CD4-positive, alpha-beta memory T cell (primary cell): ENCODE measurements around the gene CDC25C. TPM values are rescaled to one million over a fixed set of nuclear protein-coding genes. Genes with fewer than 3 reads are reported as not detected.
"Not testable (repeated sequence)": the region's sequence is repeated elsewhere in the genome, so short reads cannot be mapped to it uniquely, and the experiment has no call there.

ENCODE experiments used
- CTCF ChIA-PET: fragments of 350-600 bp; sonication (Branson Sonifier 250); formaldehyde crosslinking; loops from one replicate; lab custom pipeline; 2021; ENCODE audit warnings: inconsistent platforms; ENCODE audit not compliant: partially characterized antibody; lab: Charles Lee
- POLR2A ChIA-PET: fragments of 350-600 bp; sonication (Branson Sonifier 250); formaldehyde crosslinking; loops from one replicate; lab custom pipeline; 2021; ENCODE audit not compliant: partially characterized antibody; lab: Charles Lee
- DNase-seq, 5 donors: peaks; one replicate each; pipeline versions ENCODE4 v3.0.0 to v3.0.0-alpha.2; 2020 to 2022; ENCODE audit warnings: mixed read lengths in 1 of 5
- H3K27ac ChIP-seq: one replicate; pipeline ENCODE4 v1.7.0; 2013; ENCODE audit warnings: low read depth, low read length
- H3K27me3 ChIP-seq: 2 replicates; pipeline ENCODE4 v1.7.0; 2013; ENCODE audit warnings: mild to moderate bottlenecking, low read length, moderate library complexity; ENCODE audit not compliant: insufficient read depth
- H3K36me3 ChIP-seq: 2 replicates; pipeline ENCODE4 v1.7.0; 2013; ENCODE audit warnings: mild to moderate bottlenecking, low read length, moderate library complexity; ENCODE audit not compliant: insufficient read depth
- H3K4me1 ChIP-seq: 2 replicates; pipeline ENCODE4 v1.7.0; 2013; ENCODE audit warnings: mild to moderate bottlenecking, low read length, moderate library complexity; ENCODE audit not compliant: insufficient read depth
- H3K4me3 ChIP-seq, 2 donors: one replicate each; pipeline ENCODE4 v1.7.0; 2013; ENCODE audit warnings: low read length in 2 of 2, mild to moderate bottlenecking in 1 of 2
- H3K9me3 ChIP-seq, 2 donors: one replicate each; pipeline ENCODE4 v1.7.0; 2013; ENCODE audit warnings: low read length in 2 of 2, control low read depth in 1 of 2; ENCODE audit not compliant: control insufficient read depth in 1 of 2
- H3K27ac Mint-ChIP-seq, 7 donors: one replicate each; pipeline ENCODE4 v1.8.0; 2020 to 2021; ENCODE audit warnings: mixed read lengths in 7 of 7, mild to moderate bottlenecking in 6 of 7, inconsistent platforms in 3 of 7, moderate library complexity in 3 of 7
- H3K27me3 Mint-ChIP-seq, 2 donors: one replicate each; pipeline ENCODE4 v1.8.0; 2020 to 2021; ENCODE audit warnings: mixed read lengths in 2 of 2
- H3K36me3 Mint-ChIP-seq, 2 donors: one replicate each; pipeline ENCODE4 v1.8.0; 2020 to 2021; ENCODE audit warnings: mixed read lengths in 2 of 2, inconsistent platforms in 1 of 2, mild to moderate bottlenecking in 1 of 2
- H3K4me1 Mint-ChIP-seq, 4 donors: one replicate each; pipeline ENCODE4 v1.8.0; 2020 to 2021; ENCODE audit warnings: mixed read lengths in 4 of 4, mild to moderate bottlenecking in 1 of 4
- H3K4me3 Mint-ChIP-seq, 8 donors: one replicate each; pipeline ENCODE4 v1.8.0; 2020 to 2021; ENCODE audit warnings: mixed read lengths in 8 of 8, mild to moderate bottlenecking in 7 of 8, moderate library complexity in 6 of 8, inconsistent platforms in 3 of 8
- H3K9me3 Mint-ChIP-seq, 8 donors: one replicate each; pipeline ENCODE4 v1.8.0; 2020 to 2021; ENCODE audit warnings: mixed read lengths in 8 of 8, mild to moderate bottlenecking in 5 of 8, inconsistent platforms in 3 of 8, moderate library complexity in 1 of 8
- intact Hi-C: fragments of 100-400 bp; cut with micrococcal nuclease; formaldehyde crosslinking; loops from one replicate; pipeline ENCODE4 v1.15.1; 2023
- polyA plus RNA-seq, 2 donors: library from polyadenylated mRNA; unstranded; fragments of 300-500 nt; fragmentation: Illumina TruSeq; gene quantifications; one replicate each; pipeline ENCODE4 v1.2.3, GENCODE V29; 2021
- total RNA-seq, 2 experiments: library from RNA; stranded (reverse); gene quantifications; one replicate each; pipeline ENCODE4 v1.2.3, GENCODE V29; 2021

CDC25C gene
- total and polyA plus RNA-seq, 4 experiments from 2014 or later: not detected

DNA sequence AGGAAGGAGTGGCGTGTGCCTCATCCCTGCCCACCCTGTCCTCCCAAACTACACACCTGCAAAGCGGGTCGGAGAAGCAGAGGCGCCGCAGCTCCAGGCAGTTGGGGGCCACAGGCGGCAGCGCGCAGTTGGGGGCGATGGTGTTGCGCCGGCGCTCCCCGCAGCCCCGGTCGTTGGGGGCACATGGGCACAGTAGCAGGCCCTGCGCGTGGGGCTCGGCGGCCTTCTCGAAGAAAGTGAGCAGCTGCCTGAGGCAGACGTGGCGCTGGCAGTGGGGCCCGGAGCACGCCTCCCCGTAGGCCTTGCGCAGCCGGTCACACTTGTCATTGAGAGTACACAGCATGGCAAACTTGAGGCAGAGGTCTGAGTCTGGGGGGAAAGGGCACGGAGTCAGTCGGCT lies 74.0 kb downstream of the CDC25C start:
- Mint-ChIP-seq H3K4me1 (no peaks in the 10 kb centered on the region), H3K27me3 (peaks cover 0 to 3% of the 10 kb centered on the region in 2 donors), H3K27ac (no peak overlapping the region), H3K4me3 (no peak overlapping the region), H3K9me3 (no peaks in the 10 kb centered on the region), H3K36me3 (no peaks in the 10 kb centered on the region)
- H3K27ac ChIP-seq: no peak overlapping the region
- DNase-seq: no peak
- no peak overlapping the region for H3K4me3 ChIP-seq
- intact Hi-C loops: no loop called here
- no peaks in the 10 kb centered on the region for H3K4me1 ChIP-seq
- no peaks in the 10 kb centered on the region for H3K36me3 ChIP-seq
- CTCF ChIA-PET: no interaction called here
- POLR2A ChIA-PET: no interaction called here
- H3K9me3 ChIP-seq: no peaks in the 10 kb centered on the region
- H3K27me3 ChIP-seq: no peaks in the 10 kb centered on the region

DNA sequence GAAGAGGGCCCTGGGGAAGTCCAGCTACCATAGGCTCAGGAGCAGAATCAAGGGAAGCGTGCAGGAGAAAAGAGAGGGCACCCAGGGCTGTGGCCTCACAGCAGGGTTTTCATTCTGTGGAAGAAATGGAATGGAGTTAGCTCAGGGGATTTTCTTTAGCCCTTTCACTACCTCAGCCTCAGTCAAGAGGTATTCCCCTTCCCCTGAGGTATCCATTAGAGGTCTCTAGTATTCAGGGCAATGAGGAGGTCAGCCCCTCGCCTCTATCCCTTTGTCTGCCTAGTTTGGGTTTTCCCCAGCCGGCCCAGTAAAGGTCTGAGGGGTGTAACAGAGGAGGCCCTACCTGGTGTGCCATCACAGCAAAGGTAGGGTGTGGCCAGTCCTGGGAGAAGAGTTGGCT lies 78.7 kb downstream of the CDC25C start:
- no peaks in the 10 kb centered on the region for H3K9me3 ChIP-seq
- no peak for DNase-seq
- intact Hi-C loops: no loop called here
- H3K9me3 Mint-ChIP-seq: no peaks in the 10 kb centered on the region
- H3K36me3 ChIP-seq: no peaks in the 10 kb centered on the region
- POLR2A ChIA-PET: no interaction called here
- no peaks in the 10 kb centered on the region for H3K36me3 Mint-ChIP-seq
- no peaks in the 10 kb centered on the region for H3K27me3 ChIP-seq
- no peak overlapping the region for H3K27ac ChIP-seq
- H3K4me1 Mint-ChIP-seq: no peaks in the 10 kb centered on the region
- H3K4me3 ChIP-seq: no peak overlapping the region
- no peak overlapping the region for H3K4me3 Mint-ChIP-seq
- H3K27me3 Mint-ChIP-seq: peaks cover 2 to 5% of the 10 kb centered on the region in 2 donors
- H3K4me1 ChIP-seq: no peaks in the 10 kb centered on the region
- no peak overlapping the region for H3K27ac Mint-ChIP-seq
- CTCF ChIA-PET: no interaction called here

DNA sequence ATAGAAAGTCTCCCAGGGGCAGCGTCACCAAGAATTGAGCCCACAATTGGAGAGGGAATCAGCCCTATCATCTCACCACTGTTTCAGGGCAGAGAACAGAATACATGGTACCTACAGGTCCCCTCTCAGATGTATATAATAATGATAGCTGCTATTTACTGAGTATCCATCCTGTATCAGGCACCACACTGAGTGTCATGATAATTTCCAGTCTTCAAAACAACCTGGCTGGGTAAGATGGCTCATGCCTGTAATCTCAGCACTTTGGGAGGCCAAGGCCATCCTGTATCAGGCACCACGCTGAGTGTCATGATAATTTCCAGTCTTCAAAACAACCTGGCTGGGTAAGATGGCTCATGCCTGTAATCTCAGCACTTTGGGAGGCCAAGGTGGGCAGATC lies 83.8 kb downstream of the CDC25C start:
- H3K4me1 Mint-ChIP-seq, POLR2A ChIA-PET, H3K27me3 ChIP-seq, H3K36me3 ChIP-seq, H3K4me3 Mint-ChIP-seq, H3K9me3 ChIP-seq, intact Hi-C loops, H3K27ac ChIP-seq, H3K36me3 Mint-ChIP-seq, H3K4me1 ChIP-seq, H3K4me3 ChIP-seq, H3K27ac Mint-ChIP-seq, CTCF ChIA-PET, H3K9me3 Mint-ChIP-seq, DNase-seq: not testable (repeated sequence)
- H3K27me3 Mint-ChIP-seq: peaks cover 11 to 16% of the 10 kb centered on the region in 2 donors

DNA sequence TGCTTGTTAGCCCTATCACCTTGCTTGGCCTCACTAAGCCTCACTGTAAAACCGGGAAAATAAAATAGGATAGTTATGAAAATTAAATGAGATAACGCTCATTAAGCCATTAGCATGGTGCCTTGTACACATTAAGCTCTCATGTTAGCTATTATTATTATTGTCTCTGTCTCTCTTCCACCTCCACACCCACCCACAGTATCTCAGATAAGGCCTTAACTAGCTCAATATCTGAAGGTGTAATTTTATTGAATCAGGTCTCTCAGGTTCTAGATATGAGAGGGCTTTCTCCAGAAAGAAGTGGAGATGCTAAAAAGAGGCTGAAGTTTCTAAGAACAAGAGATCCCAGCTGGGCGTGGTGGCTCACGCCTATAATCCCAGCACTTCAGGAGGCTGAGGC lies 84.8 kb downstream of the CDC25C start:
- H3K27me3 ChIP-seq: peaks cover 8% of the 10 kb centered on the region
- H3K27me3 Mint-ChIP-seq: peaks cover 14 to 19% of the 10 kb centered on the region in 2 donors
- peaks cover 6% of the 10 kb centered on the region for H3K4me1 ChIP-seq
- H3K9me3 ChIP-seq: no peaks in the 10 kb centered on the region
- H3K27ac Mint-ChIP-seq: no peak overlapping the region
- POLR2A ChIA-PET: no interaction called here
- no peak overlapping the region for H3K4me3 Mint-ChIP-seq
- no peaks in the 10 kb centered on the region for H3K36me3 ChIP-seq
- H3K27ac ChIP-seq: no peak overlapping the region
- intact Hi-C loops: no loop called here
- no peak for DNase-seq
- no peaks in the 10 kb centered on the region for H3K9me3 Mint-ChIP-seq
- peaks cover 0 to 5% (median 2%) of the 10 kb centered on the region in 4 donors for H3K4me1 Mint-ChIP-seq
- H3K4me3 ChIP-seq: no peak overlapping the region
- CTCF ChIA-PET: no interaction called here
- H3K36me3 Mint-ChIP-seq: no peaks in the 10 kb centered on the region

DNA sequence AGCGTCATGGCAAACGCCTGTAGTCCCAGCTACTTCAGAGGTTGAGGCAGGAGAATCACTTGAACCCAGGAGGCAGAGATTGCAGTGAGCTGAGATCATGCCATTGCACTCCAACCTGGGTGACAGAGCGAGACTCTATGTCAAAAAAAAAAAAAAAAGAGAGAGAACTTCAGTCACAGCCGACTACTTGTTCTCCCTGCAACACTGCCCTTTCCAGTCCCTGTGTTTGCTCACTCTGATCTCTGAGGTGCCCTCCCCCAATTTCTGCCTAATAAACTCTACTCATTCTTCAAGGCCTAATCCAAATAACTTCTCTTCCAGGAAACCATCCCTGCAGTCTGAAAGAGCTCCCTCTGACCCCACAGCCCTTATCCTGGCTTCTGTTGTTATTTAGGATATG lies 85.3 kb downstream of the CDC25C start:
- Histone ChIP-seq H3K4me3 (no peak overlapping the region), H3K36me3 (no peaks in the 10 kb centered on the region), H3K27ac (no peak overlapping the region), H3K27me3 (peaks cover 13% of the 10 kb centered on the region), H3K9me3 (no peaks in the 10 kb centered on the region), H3K4me1 (peaks cover 11% of the 10 kb centered on the region)
- CTCF ChIA-PET: interaction anchor here (1.1 kb wide), 1 partner anchor 15 kb away, joined by 3 read pairs; no protein-coding TSS in a partner anchor
- POLR2A ChIA-PET: no interaction called here
- Mint-ChIP-seq H3K27ac (no peak overlapping the region), H3K36me3 (no peaks in the 10 kb centered on the region), H3K27me3 (peaks cover 16 to 22% of the 10 kb centered on the region in 2 donors), H3K9me3 (no peaks in the 10 kb centered on the region), H3K4me3 (no peak overlapping the region), H3K4me1 (peaks cover 2 to 10% (median 5%) of the 10 kb centered on the region in 4 donors)
- no peak for DNase-seq
- intact Hi-C loops: no loop called here

DNA sequence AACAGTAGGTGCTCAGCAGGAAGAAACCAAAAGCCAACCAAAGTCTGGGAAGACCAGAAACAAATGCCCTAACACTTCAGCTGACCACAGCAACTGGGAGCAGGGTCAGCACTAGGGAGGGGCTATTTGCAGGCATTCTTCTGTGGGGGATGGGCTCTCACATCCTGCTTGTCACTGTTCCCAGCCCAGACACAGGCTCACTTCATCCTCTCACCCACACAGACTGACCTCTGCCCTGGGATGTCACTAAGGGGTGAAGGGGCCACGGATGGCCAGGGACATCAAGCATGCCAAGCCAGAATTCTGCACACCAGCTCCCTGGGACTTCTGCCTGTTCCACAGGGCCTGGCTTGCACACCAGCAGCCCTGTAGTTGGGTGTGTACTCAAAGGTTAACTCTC lies 85.9 kb downstream of the CDC25C start:
- Mint-ChIP-seq H3K4me3 (no peak overlapping the region), H3K4me1 (peaks cover 7 to 16% (median 11%) of the 10 kb centered on the region in 4 donors), H3K36me3 (no peaks in the 10 kb centered on the region), H3K27ac (no peak overlapping the region), H3K9me3 (no peaks in the 10 kb centered on the region), H3K27me3 (peaks cover 22 to 29% of the 10 kb centered on the region in 2 donors)
- H3K27ac ChIP-seq: no peak overlapping the region
- H3K9me3 ChIP-seq: no peaks in the 10 kb centered on the region
- DNase-seq: no peak
- peaks cover 13% of the 10 kb centered on the region for H3K4me1 ChIP-seq
- H3K4me3 ChIP-seq: no peak overlapping the region
- intact Hi-C loops: no loop called here
- ChIA-PET POLR2A (no interaction called here), CTCF (interaction anchor here (1.1 kb wide), 1 partner anchor 14 kb away, joined by 3 read pairs; no protein-coding TSS in a partner anchor)
- H3K36me3 ChIP-seq: no peaks in the 10 kb centered on the region
- peaks cover 19% of the 10 kb centered on the region for H3K27me3 ChIP-seq

DNA sequence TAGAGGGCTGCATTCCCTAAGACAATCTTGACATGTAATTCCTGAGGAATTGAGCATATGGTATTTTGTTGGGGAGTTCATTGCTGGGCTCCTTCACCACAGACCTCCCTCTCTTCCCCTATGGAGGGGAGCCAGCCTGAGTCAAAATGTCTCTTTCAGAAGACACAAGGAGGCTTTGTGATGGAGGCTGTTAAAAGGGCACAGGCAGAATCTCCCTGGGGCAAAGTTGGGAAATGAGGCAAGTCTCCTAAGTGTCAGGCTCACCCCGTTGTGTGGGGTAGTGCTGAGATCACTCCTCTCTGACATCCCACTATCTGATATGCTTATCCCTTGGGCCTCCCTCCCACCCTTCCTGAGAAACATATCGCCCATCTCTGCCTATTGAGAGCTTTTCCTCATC lies 87.8 kb downstream of the CDC25C start:
- peaks cover 14% of the 10 kb centered on the region for H3K4me1 ChIP-seq
- DNase-seq: no peak
- no peaks in the 10 kb centered on the region for H3K9me3 ChIP-seq
- POLR2A ChIA-PET: no interaction called here
- Mint-ChIP-seq H3K4me1 (peaks cover 10 to 19% (median 14%) of the 10 kb centered on the region in 4 donors), H3K27ac (peak overlapping the region in 1 of 7 donors; percentile 66), H3K36me3 (no peaks in the 10 kb centered on the region), H3K9me3 (no peaks in the 10 kb centered on the region), H3K27me3 (peaks cover 33 to 41% of the 10 kb centered on the region in 2 donors), H3K4me3 (no peak overlapping the region)
- no peak overlapping the region for H3K4me3 ChIP-seq
- peaks cover 23% of the 10 kb centered on the region for H3K27me3 ChIP-seq
- CTCF ChIA-PET: no interaction called here
- H3K27ac ChIP-seq: no peak overlapping the region
- no peaks in the 10 kb centered on the region for H3K36me3 ChIP-seq
- intact Hi-C loops: no loop called here
